Lower lobe of right lung (tissue), 2 donors: Measurements from ENCODE around the gene GAB3. TPM values are rescaled to one million over a fixed set of nuclear protein-coding genes. Genes with fewer than 3 reads are reported as not detected.

ENCODE experiments used
- ATAC-seq, 2 donors: fragments of 200-7000 bp; cut with Tn5 transposase; one replicate each; pipeline ENCODE4 v1.9.1; 2020 to 2022; ENCODE audit warnings: mild to moderate bottlenecking in 2 of 2, moderate library complexity in 2 of 2
- DNase-seq: peaks from one replicate; pipeline ENCODE4 v3.0.0-alpha.2; 2020
- H3K27ac ChIP-seq: fragments of 200-600 bp; one replicate; pipeline ENCODE4 v1.8.0; 2022
- H3K27me3 ChIP-seq: fragments of 200-600 bp; one replicate; pipeline ENCODE4 v1.8.0; 2022; ENCODE audit warnings: low read depth
- H3K36me3 ChIP-seq: fragments of 200-600 bp; one replicate; pipeline ENCODE4 v1.8.0; 2022; ENCODE audit warnings: mild to moderate bottlenecking
- H3K4me1 ChIP-seq: fragments of 200-600 bp; one replicate; pipeline ENCODE4 v1.8.0; 2022
- H3K4me3 ChIP-seq: fragments of 200-600 bp; one replicate; pipeline ENCODE4 v1.8.0; 2022; ENCODE audit warnings: mild to moderate bottlenecking
- H3K9me3 ChIP-seq: fragments of 200-600 bp; one replicate; pipeline ENCODE4 v1.8.0; 2022
- intact Hi-C: fragments of 100-400 bp; cut with DNase I; formaldehyde crosslinking; loops from one replicate; pipeline ENCODE4 v1.11.0; 2022
- total RNA-seq: library from RNA; stranded (reverse); fragmentation: NEBNext Ultra II Directional; extraction: Animal tissue kit (Norgen Biotek cat#: 25700); gene quantifications from one replicate; pipeline ENCODE4 v1.2.1, GENCODE V29; 2021
- TF ChIP-seq, protein P1 (sequence below): fragments of 200-600 bp; IDR thresholded peaks from one replicate; pipeline ENCODE4 v1.8.0; 2022; ENCODE audit warnings: antibody characterized with exemption, mild to moderate bottlenecking
- donor health status: DM: no; HTN: yes; CAD: no; lungs with severe emphysema.

GAB3 gene
- total RNA-seq, 1 donor from 2014 or later: 17.4 TPM

DNA sequence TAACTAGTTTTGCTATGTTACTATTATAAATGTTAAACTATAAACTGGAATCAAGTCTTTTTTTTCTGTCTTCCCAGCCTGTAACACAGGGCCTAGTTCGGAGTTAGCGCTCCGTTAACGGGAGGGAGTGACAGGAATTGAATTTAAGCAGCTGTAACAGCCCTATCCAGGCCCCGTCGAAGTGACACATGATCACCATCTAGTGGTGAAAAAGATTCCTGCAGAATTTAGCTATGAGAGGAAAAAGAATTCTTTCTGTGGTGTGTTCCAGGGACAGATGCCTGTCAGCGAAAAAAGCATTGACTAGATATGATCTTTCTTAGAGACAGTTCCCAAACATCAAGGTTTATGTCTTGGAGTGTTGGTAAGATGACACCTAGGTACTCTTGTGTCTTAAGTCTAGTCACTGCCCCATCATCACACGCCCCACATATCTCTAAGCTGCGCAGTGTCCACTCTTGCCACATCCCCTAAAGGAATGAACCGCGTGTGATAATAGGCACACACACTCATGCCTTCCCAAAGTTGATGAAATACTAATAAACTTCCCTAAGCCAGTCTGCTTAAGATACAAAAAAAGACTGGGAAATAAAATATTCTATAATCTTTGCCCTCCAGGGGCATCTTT lies 2.1 kb downstream of the GAB3 start:
- DNase-seq (no peak), ATAC-seq (peak; percentile 80 to 81)
- Histone ChIP-seq H3K4me1 (peaks cover 15% of the 10 kb centered on the region), H3K9me3 (no peaks in the 10 kb centered on the region), H3K4me3 (peak overlapping the region; percentile 61), H3K27ac (no peak overlapping the region), H3K36me3 (no peaks in the 10 kb centered on the region), H3K27me3 (no peaks in the 10 kb centered on the region)
- TF ChIP-seq, protein P1, sequence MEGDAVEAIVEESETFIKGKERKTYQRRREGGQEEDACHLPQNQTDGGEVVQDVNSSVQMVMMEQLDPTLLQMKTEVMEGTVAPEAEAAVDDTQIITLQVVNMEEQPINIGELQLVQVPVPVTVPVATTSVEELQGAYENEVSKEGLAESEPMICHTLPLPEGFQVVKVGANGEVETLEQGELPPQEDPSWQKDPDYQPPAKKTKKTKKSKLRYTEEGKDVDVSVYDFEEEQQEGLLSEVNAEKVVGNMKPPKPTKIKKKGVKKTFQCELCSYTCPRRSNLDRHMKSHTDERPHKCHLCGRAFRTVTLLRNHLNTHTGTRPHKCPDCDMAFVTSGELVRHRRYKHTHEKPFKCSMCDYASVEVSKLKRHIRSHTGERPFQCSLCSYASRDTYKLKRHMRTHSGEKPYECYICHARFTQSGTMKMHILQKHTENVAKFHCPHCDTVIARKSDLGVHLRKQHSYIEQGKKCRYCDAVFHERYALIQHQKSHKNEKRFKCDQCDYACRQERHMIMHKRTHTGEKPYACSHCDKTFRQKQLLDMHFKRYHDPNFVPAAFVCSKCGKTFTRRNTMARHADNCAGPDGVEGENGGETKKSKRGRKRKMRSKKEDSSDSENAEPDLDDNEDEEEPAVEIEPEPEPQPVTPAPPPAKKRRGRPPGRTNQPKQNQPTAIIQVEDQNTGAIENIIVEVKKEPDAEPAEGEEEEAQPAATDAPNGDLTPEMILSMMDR: peak; percentile 70
- intact Hi-C loops: no loop called here

DNA sequence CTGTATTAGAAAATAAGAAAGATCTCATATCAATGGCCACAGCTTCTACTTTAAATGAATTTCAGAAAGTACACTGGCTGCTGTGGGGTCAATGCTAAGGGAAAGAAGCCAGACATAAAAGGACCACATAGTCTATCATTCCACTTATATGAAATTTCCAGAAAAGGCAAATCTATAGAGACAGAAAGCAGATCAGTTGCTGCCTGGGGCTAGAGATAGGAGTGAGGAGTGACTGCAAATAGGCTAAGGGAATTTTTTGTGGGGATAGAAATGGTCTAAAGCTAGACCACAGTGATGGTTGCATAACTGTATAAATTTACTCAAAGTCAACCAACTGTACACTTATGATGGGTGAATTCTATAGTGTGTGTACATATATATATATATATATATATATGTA lies 8.3 kb downstream of the GAB3 start:
- Histone ChIP-seq H3K27ac (no peak overlapping the region), H3K36me3 (no peaks in the 10 kb centered on the region), H3K9me3 (no peaks in the 10 kb centered on the region), H3K4me1 (peaks cover 11% of the 10 kb centered on the region), H3K4me3 (no peak overlapping the region), H3K27me3 (no peaks in the 10 kb centered on the region)
- intact Hi-C loops: no loop called here
- ATAC-seq: no peak
- TF ChIP-seq, protein P1: no peak
- DNase-seq: no peak

GRCh38 chrX:154739952-154740465 lies 10.9 kb downstream of the GAB3 start:
- intact Hi-C loops: no loop called here
- Histone ChIP-seq H3K9me3 (no peaks in the 10 kb centered on the region), H3K4me1 (peaks cover 36% of the 10 kb centered on the region), H3K4me3 (no peak overlapping the region), H3K27ac (no peak overlapping the region), H3K36me3 (no peaks in the 10 kb centered on the region), H3K27me3 (no peaks in the 10 kb centered on the region)
- TF ChIP-seq, protein P1: no peak
- DNase-seq (no peak), ATAC-seq (no peak)

- peak; percentile 26 to 31 for ATAC-seq
- no peaks in the 10 kb centered on the region for H3K36me3 ChIP-seq
- peak overlapping the region; percentile 53 for H3K27ac ChIP-seq
- no peak overlapping the region for H3K4me3 ChIP-seq
- no peaks in the 10 kb centered on the region for H3K27me3 ChIP-seq
- peaks cover 54% of the 10 kb centered on the region for H3K4me1 ChIP-seq
- intact Hi-C loops: no loop called here
- DNase-seq: no peak
- TF ChIP-seq, protein P1: no peak
- H3K9me3 ChIP-seq: no peaks in the 10 kb centered on the region
Measured at GRCh38 chrX:154738011-154738738, 12.7 kb downstream of the GAB3 start.

DNA sequence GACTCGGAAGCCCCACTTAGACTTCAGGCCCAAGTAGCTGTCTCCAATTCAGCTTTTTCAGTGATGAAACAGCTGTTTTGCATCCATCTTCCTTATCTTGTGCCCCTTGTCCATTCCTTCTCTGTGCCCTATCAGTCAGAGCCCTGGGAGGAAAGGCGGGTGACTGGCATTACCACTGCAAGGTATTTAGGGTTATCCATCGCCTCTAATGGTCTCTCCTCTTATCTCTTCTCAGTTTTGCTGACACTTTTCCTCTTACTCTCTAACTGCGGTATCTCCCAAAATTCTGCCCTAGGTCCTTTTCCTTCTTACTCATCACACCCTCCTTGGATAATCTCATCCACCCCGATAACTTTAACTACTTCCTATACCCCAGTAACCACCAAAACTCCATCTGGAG lies 13.7 kb downstream of the GAB3 start:
- H3K27ac ChIP-seq: peak overlapping the region; percentile 83
- intact Hi-C loops: no loop called here
- no peak for ATAC-seq
- H3K36me3 ChIP-seq: no peaks in the 10 kb centered on the region
- TF ChIP-seq, protein P1: no peak
- peaks cover 64% of the 10 kb centered on the region for H3K4me1 ChIP-seq
- H3K9me3 ChIP-seq: no peaks in the 10 kb centered on the region
- no peaks in the 10 kb centered on the region for H3K27me3 ChIP-seq
- H3K4me3 ChIP-seq: no peak overlapping the region
- no peak for DNase-seq
